SH-SY5Y (cell line): ENCODE measurements around the gene RELT.

Experiments
- GATA2 ChIP-seq: IDR thresholded peaks from 2 replicates; pipeline ENCODE4 v1.6.1; 2011; ENCODE audit warnings: mild to moderate bottlenecking, low read depth, low read length
- GATA3 ChIP-seq: IDR thresholded peaks from 2 replicates; pipeline ENCODE4 v1.6.1; 2011; ENCODE audit warnings: low read depth, mild to moderate bottlenecking, low read length, moderate library complexity

- no peak for TF ChIP-seq GATA2
- no peak for TF ChIP-seq GATA3
These were observed 48.3 kb upstream of the RELT start for GRCh38 chr11:73327812-73328364.
